Mucosa of rectum (tissue), 2 donors: ENCODE results near the gene EPS8.
"Not testable (repeated sequence)": the region's sequence is repeated elsewhere in the genome, so short reads cannot be mapped to it uniquely, and the experiment has no call there.

ENCODE experiments used
- H3K27ac ChIP-seq, 2 donors: one replicate each; pipeline ENCODE4 v1.7.0; 2013; ENCODE audit warnings: inconsistent platforms in 2 of 2, low read depth in 2 of 2, low read length in 2 of 2
- H3K27me3 ChIP-seq, 2 donors: one replicate each; pipeline ENCODE4 v1.7.0; 2013; ENCODE audit warnings: low read length in 2 of 2; ENCODE audit not compliant: control insufficient read depth in 2 of 2, insufficient read depth in 2 of 2
- H3K36me3 ChIP-seq, 2 donors: one replicate each; pipeline ENCODE4 v1.7.0; 2013; ENCODE audit warnings: low read length in 2 of 2; ENCODE audit not compliant: control insufficient read depth in 2 of 2, insufficient read depth in 2 of 2
- H3K4me1 ChIP-seq, 2 donors: one replicate each; pipeline ENCODE4 v1.7.0; 2013; ENCODE audit warnings: low read length in 2 of 2, mild to moderate bottlenecking in 1 of 2; ENCODE audit not compliant: control insufficient read depth in 2 of 2, insufficient read depth in 2 of 2
- H3K4me3 ChIP-seq, 2 donors: one replicate each; pipeline ENCODE4 v1.7.0; 2013; ENCODE audit warnings: low read length in 2 of 2
- H3K9ac ChIP-seq, 2 donors: one replicate each; pipeline ENCODE4 v1.7.0; 2013; ENCODE audit warnings: low read length in 2 of 2, low read depth in 1 of 2, mild to moderate bottlenecking in 1 of 2
- H3K9me3 ChIP-seq, 2 donors: one replicate each; pipeline ENCODE4 v1.7.0; 2013; ENCODE audit warnings: low read length in 2 of 2; ENCODE audit not compliant: control insufficient read depth in 2 of 2
- donor health status: healthy.
- donor health status: Normal muscosa, but diverticular disease.

The EPS8 gene

GRCh38 chr12:15763328-15763727 is 25.9 kb downstream of the EPS8 start:
- Histone ChIP-seq H3K4me1 (peaks cover 0 to 4% of the 10 kb centered on the region in 2 donors), H3K9me3 (no peaks in the 10 kb centered on the region), H3K27me3 (no peaks in the 10 kb centered on the region), H3K9ac (no peak overlapping the region), H3K4me3 (no peak overlapping the region), H3K36me3 (no peaks in the 10 kb centered on the region), H3K27ac (no peak overlapping the region)

GRCh38 chr12:15762162-15762561 is 27.0 kb downstream of the EPS8 start:
- not testable (repeated sequence) for H3K4me1 ChIP-seq, H3K9me3 ChIP-seq, H3K27ac ChIP-seq, H3K9ac ChIP-seq, H3K27me3 ChIP-seq, H3K36me3 ChIP-seq, H3K4me3 ChIP-seq

DNA sequence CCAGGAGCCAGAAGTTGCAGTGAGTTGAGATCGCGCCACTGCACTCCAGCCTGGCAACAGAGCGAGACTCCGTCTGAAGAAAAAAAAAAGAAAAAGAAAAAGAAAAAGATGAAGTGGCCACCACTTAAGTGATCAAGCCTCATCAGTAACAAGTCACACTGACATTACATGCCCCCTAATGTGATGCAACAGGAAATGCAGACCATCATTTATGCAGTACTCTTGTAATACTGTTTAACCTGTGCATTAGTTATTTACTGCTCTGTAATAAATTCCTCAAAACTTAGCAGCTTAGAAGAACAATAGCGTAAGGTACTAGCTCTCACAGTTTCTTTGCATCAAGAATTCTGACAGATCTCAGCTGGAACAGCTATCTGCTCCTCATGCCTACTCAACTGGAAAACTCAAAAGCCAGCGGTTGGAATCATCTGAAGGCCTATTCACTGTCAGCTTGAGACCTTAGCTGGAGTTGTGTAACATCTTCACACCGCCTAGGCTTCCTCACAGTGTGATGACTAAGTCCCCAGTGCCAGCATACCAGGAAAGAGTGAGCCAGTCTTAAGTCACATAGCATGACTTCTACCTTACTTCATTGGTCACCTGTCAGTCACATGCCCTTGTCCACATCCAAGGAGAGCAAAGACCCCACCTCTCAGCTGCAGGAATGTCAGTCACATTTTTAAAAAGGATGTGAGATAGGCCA is 31.5 kb downstream of the EPS8 start:
- Histone ChIP-seq H3K36me3 (no peaks in the 10 kb centered on the region), H3K9ac (no peak overlapping the region), H3K27ac (no peak overlapping the region), H3K27me3 (no peaks in the 10 kb centered on the region), H3K4me3 (no peak overlapping the region), H3K9me3 (no peaks in the 10 kb centered on the region), H3K4me1 (no peaks in the 10 kb centered on the region)

DNA sequence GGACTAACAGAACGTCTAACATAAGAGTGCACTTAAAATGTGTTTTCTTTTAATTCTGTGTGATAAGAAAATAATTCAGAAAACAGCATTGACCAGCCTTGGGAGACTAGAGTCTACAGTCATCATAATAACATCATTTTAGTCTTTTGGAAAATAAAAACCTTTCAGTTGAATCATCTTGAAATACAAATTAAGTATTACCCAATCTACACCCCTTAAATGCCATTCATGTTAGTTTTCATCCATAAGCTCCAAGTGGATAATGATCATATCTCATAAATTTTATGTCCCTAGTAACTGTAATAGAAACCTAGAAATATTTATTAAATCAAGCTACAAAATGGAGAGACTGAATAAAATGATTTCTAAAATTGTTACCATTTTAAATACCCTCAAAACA is 32.4 kb downstream of the EPS8 start:
- H3K9ac ChIP-seq: no peak overlapping the region
- H3K27me3 ChIP-seq: no peaks in the 10 kb centered on the region
- no peaks in the 10 kb centered on the region for H3K36me3 ChIP-seq
- no peak overlapping the region for H3K4me3 ChIP-seq
- no peaks in the 10 kb centered on the region for H3K9me3 ChIP-seq
- no peaks in the 10 kb centered on the region for H3K4me1 ChIP-seq
- H3K27ac ChIP-seq: no peak overlapping the region

- no peaks in the 10 kb centered on the region for H3K4me1 ChIP-seq
- no peaks in the 10 kb centered on the region for H3K9me3 ChIP-seq
- H3K27me3 ChIP-seq: no peaks in the 10 kb centered on the region
- H3K9ac ChIP-seq: no peak overlapping the region
- no peak overlapping the region for H3K4me3 ChIP-seq
- H3K36me3 ChIP-seq: no peaks in the 10 kb centered on the region
- no peak overlapping the region for H3K27ac ChIP-seq
Observed at GRCh38 chr12:15754233-15754632, 35.0 kb downstream of the EPS8 start.

DNA sequence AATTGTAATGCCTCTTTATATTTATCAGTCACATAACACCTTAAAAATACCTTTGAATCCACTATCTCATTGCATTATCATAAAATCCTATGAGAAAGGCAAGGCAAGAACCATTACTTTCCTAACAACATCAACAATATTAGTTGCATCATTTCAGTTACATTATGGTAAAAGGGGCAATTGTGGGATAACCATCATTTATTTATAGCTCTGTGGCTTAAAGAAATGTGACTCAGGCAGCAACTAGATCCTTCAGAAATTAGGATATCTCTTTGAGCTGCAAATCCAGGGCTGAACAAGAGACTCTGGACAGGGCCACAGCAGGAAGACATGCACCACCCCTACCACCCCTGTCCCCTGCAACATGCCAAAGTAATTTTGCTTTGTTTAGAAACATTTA is 36.4 kb downstream of the EPS8 start:
- H3K27ac ChIP-seq: no peak overlapping the region

GRCh38 chr12:15751741-15752140 is 37.4 kb downstream of the EPS8 start:
- Histone ChIP-seq H3K9ac (no peak overlapping the region), H3K27me3 (no peaks in the 10 kb centered on the region), H3K9me3 (no peaks in the 10 kb centered on the region), H3K4me1 (no peaks in the 10 kb centered on the region), H3K27ac (no peak overlapping the region), H3K36me3 (no peaks in the 10 kb centered on the region), H3K4me3 (no peak overlapping the region)

More for the DNA sequence above, 36.4 kb downstream of the EPS8 start:
- no peak overlapping the region for H3K9ac ChIP-seq
- H3K9me3 ChIP-seq: no peaks in the 10 kb centered on the region
- no peaks in the 10 kb centered on the region for H3K36me3 ChIP-seq
- no peak overlapping the region for H3K4me3 ChIP-seq
- H3K4me1 ChIP-seq: no peaks in the 10 kb centered on the region
- no peaks in the 10 kb centered on the region for H3K27me3 ChIP-seq

GRCh38 chr12:15749937-15750336 is 39.3 kb downstream of the EPS8 start:
- Histone ChIP-seq H3K36me3 (no peaks in the 10 kb centered on the region), H3K27me3 (no peaks in the 10 kb centered on the region), H3K4me1 (no peaks in the 10 kb centered on the region), H3K9ac (no peak overlapping the region), H3K27ac (no peak overlapping the region), H3K4me3 (no peak overlapping the region), H3K9me3 (no peaks in the 10 kb centered on the region)

DNA sequence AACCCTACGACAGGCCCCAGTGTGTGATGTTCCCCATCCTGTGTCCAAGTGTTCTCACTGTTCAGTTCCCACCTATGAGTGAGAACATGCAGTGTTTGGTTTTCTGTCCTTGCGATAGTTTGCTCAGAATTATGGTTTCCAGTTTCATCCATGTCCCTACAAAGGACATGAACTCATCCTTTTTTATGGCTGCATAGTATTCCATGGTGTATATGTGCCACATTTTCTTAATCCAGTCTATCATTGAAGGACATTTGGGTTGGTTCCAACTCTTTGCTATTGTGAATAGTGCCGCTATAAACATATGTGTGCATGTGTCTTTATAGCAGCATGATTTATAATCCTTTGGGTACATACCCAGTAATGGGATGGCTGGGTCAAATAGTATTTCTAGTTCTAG is 47.3 kb downstream of the EPS8 start:
- H3K9me3 ChIP-seq, H3K36me3 ChIP-seq, H3K4me3 ChIP-seq, H3K9ac ChIP-seq, H3K27ac ChIP-seq, H3K27me3 ChIP-seq: not testable (repeated sequence)
- H3K4me1 ChIP-seq: peaks cover 0 to 12% of the 10 kb centered on the region in 2 donors

DNA sequence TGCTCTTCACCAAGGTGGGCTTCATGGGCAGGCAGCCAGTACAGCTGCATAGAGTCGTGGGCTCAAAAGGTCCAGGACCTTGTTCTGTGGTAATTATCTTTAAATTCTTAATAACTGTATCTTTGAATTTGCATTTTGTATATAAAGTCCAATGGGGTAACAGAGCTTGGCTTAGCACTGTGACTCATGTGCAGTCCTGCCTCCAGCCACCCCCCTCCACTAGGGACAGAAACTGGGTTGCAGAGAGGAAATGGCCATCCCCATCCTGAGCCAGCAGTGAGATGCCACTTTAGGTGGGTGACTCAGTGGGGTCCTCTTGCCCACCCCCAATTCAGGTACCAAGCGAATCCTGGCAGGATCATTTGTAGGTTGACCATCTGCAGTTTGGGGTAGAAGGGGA is 48.1 kb downstream of the EPS8 start:
- no peaks in the 10 kb centered on the region for H3K27me3 ChIP-seq
- no peaks in the 10 kb centered on the region for H3K9me3 ChIP-seq
- H3K36me3 ChIP-seq: no peaks in the 10 kb centered on the region
- H3K4me1 ChIP-seq: peaks cover 3 to 18% of the 10 kb centered on the region in 2 donors
- no peak overlapping the region for H3K4me3 ChIP-seq
- H3K9ac ChIP-seq: no peak overlapping the region
- H3K27ac ChIP-seq: no peak overlapping the region

GRCh38 chr12:15740389-15740788 is 48.8 kb downstream of the EPS8 start:
- peaks cover 3 to 22% of the 10 kb centered on the region in 2 donors for H3K4me1 ChIP-seq
- not testable (repeated sequence) for H3K4me3 ChIP-seq, H3K36me3 ChIP-seq, H3K9ac ChIP-seq, H3K27me3 ChIP-seq, H3K9me3 ChIP-seq, H3K27ac ChIP-seq
